HG03354 (cell line): ENCODE measurements around the gene DNAJB14.

ENCODE experiments used
- ATAC-seq: cut with Tn5 transposase; IDR thresholded peaks from one replicate; pipeline ENCODE4 v1.9.1; 2021; ENCODE audit warnings: mild to moderate bottlenecking; ENCODE audit not compliant: unreplicated experiment, poor library complexity, severe bottlenecking

The DNAJB14 gene

DNA sequence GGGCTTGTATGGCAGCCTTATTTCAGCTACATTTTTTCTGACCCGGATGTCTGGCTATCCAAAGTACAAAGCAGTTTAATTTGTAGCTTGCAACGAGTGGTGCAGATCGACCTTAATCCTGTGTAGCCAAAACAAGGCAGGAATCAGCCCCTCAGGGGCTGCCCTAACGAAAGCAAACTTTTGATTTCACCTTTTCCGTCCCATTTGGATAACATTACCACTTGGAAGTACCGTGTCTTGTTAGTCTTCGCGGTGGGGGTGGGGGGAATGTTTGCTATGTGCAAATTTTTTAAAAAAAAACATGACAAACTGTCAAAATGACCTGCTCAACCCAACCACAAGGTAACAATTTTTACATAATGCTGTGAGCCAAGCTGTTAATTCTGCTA lies 766 bp upstream of the DNAJB14 start:
- ATAC-seq = no peak

DNA sequence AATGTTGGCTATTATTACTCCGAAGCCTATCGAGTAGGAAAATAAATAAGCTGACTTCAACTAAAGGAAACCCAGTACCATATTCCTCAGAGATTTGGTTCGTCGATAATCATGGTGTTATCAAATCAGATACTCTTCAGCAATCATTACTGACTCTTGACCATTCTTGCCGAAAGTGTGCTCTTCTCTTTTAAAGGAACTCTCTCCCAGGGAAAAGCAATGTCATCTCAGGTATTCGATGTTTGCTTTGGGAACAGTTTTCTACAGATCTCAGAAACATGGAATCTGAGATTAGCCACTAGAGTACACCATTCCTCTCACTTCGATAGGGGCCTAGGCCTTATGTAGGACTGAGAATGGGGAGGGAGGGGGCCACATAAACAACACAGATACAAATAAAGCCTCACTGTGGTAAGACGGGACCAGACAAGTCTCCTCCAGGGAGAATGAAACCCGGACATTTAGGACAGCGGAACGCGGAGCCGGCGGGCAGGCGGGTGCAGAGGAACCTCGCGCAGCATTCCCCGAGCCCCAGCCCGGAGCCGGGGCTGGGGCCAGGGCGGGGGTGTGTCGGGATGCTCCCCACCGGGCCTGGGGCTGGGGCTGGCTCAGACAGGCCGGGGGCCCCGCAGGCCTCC lies 581 bp downstream of the DNAJB14 start:
- peak; percentile 7 for ATAC-seq

DNA sequence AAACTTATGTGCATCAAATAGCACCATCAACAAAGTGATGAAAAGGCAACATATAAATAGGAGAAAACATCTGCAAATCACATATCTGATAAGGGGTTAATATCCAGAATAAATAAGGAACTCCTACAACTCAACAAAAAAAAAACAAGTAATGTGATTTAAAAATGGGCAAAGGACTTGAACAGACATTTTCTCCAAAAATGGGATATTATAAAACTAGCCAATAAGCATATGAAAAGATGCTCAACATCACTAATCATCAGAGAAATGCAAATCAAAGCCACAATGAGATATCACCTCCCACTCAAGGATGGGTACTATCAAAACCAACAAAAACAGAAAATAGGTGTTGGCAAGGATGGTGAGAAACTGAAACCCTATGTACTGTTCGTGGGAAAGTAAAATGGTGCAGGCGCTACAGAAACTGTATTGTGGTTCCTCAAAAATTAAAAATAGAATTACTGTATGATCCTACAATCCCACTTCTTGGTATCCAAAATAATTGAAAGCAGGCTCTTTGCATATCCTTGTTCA lies 2.4 kb downstream of the DNAJB14 start:
- no peak for ATAC-seq

DNA sequence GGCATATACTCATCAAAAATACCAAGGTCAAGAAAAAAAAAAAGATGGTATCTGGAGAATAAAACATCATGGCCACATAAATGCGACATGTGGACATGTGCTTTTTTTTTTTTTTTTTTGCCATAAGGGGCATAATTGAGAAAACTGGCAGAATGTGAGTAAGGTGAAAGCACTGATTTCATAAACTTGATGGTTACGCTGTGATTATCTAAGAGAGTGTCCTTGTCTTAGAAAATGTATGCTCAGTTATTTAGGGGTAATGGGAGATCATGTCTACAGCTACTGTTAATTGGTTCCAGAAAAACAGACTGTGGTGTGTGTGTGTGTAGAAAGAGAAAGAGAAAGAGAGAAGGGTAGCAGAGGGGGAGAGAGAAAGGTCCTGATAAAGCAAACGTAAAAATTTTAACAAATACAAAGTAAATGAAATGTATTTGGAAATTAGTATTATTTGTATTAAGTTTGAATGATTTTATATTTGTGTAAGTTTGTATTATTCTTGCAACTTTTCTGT lies 8.1 kb downstream of the DNAJB14 start:
- ATAC-seq = no peak

DNA sequence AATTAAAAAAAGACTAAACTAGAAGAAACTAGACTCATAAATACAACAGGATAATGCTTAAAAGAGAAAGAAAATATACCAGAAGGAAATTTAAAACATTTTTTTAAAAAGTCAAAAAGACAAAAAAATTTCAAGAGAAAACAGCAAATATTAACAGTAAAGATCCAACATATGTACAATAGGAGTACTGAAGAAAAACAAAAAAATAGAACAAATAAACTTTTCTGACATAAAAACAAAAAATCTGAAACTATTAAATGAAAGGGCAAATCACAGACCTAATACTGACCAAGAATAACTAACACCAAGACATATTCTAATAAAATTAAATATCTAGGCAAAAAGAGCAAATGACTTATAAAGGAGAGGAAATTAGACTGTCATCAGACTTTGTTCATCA lies 11.5 kb downstream of the DNAJB14 start:
- no peak for ATAC-seq

DNA sequence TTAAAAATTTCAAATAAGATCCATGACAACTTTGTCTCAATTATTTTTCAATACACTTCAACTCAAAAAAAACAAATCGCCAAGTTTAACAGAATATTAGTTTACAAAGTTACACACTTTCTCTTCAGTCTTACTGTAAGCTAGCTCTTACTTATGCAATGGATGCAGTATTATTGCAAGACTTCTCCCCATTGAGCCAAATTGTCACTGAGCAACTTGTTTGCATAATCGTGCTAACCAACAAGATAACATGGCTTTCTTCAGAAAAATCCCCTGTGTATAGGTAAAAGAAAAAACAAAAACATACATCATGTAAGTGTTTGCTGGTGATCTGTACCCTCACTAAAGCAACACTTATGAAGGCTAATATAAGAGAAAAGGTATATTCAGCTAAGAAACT lies 18.9 kb downstream of the DNAJB14 start:
- ATAC-seq = no peak

DNA sequence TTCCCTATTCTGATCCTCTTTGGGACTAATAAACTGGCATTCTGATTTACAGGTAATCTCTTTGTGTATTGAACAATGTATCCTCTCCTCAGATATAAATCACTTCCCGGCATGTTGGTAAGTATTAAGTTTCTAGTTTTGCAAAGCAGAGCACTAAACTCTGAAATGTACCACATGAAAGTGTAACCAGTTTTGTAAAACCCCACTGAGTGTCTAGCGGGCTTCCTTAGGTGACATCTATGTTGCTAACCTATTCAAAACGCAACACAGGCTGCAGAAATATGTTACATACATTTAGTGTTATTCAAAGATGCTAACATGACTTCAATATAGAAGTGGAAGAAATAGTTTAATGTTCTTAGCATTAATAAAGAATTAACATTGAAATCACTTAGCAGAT lies 25.2 kb downstream of the DNAJB14 start:
- no peak for ATAC-seq

DNA sequence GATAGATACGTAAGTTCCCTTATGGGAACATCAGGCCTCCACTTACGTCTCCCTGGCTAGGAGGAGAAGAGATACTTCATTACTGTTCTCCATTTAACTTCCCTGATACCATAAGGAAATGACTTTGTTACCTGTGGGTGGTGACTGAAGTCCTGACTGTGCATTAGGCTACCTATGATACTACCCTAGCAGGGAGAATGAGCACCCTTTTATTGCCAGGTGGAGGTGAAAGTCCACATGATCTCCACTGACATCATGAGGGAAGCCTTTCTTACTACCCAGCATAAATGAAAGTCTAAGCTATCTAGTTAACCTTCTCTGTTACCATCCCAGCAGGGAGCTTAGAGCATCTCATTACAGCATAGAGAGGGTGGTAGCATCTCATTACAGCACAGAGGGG lies 27.8 kb downstream of the DNAJB14 start:
- ATAC-seq = no peak

DNA sequence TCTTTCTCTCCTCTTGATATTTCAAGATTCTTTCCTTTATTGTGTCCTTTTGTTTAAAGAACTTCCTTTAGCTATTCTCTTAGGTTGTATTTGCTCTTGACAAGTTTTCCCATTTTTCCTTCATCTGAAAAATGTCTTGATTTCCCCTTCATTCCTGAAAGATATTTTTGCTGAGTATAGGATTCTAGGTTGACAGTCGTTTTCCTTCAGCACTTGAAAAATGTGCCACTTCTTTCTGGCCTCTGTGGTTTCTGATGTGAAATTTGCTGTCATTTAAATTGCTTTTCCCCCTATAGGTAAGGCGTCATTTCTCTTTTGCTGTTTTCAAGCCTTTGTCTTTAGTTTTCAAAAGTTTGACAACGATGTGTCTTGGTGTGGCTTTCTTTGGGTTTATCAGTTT lies 28.8 kb downstream of the DNAJB14 start:
- ATAC-seq = no peak

DNA sequence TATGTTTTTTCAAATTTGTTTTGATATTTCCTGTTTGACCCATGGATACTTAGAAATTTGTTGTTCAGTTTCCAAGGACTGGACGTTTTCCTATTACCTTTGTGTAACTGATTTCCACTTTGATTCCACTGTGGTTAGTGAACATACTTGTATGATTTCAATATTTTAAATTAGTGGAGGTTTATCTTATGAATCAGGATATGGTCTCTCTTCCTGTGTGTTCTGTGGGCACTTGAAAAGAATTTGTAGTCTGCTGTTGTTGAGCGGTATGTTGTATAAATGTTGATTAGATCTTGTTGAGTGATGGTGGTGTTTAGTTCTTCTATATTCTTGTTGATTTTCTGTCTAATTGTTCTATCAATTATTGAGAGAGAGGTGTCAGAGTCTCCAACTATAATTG lies 31.0 kb downstream of the DNAJB14 start:
- no peak for ATAC-seq

DNA sequence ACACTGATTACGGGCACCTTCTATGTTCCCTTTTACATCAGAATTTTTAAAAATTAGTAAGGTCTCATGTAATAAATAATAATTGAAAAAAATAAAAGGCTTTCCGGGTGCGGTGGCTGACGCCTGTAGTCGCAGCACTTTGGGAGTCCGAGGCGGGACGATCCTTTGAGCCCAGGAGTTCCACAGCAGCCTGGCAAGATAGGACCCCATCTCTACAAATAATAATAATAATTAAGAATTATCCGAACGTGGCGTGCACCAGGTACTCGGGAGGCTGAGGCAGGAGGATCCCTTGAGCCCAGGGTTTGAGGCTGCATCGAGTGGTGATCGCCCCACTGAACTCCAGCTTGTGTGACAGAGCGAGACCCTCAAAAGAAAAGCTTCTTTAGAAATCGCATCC lies 51.4 kb downstream of the DNAJB14 start:
- no peak for ATAC-seq

DNA sequence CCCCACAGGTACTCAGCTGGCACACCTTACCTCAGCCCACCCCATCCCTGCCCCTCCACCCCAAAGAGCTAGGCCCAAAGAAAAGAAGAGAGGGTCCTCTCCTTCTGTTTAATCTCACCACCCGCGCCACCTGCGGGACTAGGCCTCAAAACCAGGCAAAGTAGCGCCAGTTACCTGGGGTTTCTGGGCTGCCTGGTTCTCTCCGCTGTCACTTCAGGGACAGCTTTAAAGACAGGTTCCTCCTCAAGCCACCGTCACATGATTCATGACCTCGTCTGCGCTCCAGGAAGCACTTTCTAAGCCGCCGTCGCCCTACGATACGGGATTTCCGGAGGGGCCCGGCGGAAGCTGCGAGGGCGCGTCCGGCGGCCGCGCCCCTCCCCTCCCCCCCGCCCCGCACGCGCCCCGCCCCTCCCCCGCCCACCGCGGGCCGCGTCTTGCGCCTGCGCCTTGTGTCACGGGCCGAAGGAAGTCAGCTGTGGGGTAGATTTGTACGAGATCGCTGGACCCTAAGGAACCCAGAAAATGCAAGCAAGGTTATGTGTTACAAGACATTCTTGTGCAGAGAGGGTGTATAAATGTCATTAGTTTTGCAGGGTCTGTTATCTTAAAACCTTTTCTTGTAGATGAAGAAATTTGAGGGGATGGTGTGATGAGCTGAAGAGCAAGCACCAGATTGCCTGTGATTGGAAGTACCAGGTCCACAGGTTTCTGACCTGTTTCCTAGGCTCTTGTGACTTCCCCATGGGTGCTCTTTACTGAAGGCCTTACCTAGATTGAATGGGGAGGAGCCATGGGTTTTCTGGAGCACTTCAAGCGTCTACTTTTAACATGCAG lies 52.0 kb downstream of the DNAJB14 start, which contains the start of gene LAMTOR3:
TSS of gene LAMTOR3 (minus strand) at position 267 of the 837 bp plus-strand sequence. CDS start 464 bp downstream, outside the sequence.
- peak; percentile 100 for ATAC-seq

DNA sequence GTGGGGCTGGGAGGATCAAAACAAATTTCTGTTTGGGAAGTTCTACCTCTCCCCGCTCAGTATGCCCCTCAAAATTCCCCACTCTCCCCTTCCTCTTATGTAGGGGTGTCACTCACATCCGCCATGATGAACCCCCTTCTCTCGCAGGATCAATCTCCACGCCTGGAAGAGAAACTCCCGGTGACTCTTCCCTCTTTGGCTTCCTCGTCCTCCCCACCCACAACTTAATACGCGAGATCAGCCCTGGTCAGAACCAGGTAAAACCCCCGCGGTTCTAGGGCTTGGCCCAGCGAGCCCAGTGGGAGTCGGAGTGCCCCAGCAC lies 52.6 kb downstream of the DNAJB14 start:
- no peak for ATAC-seq

DNA sequence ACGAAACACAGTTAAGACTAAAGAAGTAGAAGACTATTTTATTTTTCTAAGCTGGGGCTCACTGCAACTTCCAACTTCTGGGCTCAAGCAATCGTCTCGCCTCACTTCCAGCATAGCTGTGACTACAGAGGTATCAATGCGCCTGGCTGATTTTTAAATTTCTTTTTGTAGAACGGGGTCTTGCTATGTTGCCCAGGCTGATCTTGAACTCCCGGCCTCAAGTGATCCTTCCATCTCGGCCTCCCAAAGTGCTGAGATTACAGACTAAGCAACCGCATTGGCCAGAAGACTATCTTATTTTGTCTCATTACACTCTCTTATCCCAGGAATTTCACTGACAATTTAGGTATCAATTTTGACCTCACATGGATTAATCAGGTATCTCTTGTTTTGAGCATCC lies 53.4 kb downstream of the DNAJB14 start:
- ATAC-seq = no peak

DNA sequence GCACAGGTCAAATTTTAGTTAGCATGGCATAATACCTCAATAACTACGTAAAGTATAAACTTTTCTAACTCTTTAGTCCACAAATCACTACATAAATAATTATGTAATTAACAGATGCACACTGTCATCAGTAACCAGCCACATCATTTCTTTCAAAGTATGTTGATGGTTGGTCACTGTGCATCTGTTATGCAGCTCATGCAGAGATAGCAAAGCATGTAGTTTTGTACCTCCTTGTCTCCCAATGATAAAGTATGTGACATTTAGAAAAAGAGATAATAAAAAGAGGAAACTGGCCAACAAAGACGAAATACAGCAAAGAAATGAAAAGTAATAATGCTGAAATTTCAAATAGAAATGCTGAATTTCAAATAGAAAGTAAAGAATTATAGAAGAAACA lies 55.1 kb downstream of the DNAJB14 start:
- ATAC-seq = no peak

DNA sequence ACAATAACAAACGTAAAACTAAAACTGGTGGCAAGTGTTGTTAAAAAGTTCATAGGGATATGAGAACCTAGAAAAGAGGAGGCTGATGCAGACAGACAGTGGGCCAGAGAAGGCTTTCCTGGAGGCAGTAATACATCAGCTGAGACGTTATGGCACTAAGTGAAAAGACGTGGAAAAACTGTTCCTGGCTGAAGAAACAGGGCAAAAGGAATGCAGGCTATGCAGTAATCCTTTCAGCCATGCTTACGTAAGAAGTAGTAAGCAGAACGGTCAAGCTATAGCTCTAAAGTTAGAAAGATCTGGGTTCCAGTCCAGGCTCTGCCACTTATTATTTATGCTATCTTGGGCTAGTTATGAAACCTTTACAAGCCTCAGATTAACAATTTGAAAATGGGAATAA lies 58.6 kb downstream of the DNAJB14 start:
- ATAC-seq = no peak

DNA sequence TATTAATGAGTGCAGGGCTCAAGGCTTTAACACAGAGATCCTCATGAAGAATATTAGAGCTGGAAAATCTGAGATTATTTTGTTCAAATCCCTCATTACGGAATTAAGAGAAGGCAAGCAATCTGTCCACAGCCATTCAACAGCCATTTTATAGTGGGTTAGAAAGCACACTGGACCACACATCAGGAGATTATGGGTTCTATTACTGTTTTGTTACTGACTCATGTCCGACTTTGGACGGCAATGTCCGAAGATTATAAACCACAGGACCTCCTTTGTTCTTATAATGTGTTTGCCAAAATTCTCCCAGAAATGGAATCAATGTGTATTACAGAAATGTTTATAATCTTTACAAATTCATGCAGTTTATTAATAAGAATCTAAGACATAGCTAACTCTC lies 60.3 kb downstream of the DNAJB14 start:
- no peak for ATAC-seq

DNA sequence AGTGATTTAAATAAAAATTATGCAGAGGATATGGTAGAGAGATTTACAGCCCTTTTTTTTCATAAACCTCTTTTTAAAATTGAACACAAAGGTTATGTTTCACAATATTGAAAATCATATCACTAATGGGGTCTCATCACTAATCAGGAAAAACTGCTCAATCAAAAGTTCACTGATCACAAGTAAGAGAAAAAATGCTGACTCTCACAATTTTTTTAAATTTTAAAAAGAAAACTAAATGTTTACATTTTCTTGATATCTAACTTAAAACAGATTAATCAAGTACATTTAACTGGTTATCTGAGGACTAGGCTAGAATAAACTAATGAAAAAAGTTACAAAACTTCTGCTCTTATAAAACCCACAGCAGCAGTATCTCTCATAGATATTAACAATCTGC lies 60.7 kb downstream of the DNAJB14 start:
- no peak for ATAC-seq

DNA sequence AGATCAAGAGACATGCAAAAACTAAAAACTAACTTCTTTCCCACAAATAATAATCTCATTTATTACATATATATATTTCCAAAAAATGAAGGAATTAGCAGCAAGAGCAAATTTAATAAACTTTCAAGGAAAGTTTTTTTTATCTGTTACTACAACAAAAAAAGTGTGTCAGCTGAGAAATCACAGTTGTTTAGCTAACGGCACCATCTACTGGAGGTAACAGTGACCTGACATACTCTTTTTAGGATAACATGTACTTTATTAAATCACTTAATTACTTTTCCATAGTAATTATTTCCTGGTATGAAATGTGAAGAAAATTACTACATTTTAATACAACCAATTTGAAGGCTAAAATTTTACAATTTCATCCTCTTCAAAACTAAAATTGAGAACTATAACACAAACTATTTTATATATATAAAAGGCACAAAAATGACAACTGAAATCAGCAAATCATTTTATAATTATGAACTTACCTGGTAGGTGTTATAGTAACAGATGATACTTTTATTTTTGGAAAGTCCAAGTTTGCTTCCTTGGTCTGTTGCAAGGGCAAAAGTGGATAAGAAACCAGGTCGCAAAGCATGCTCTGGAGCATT lies 61.3 kb downstream of the DNAJB14 start:
- peak; percentile 62 for ATAC-seq

DNA sequence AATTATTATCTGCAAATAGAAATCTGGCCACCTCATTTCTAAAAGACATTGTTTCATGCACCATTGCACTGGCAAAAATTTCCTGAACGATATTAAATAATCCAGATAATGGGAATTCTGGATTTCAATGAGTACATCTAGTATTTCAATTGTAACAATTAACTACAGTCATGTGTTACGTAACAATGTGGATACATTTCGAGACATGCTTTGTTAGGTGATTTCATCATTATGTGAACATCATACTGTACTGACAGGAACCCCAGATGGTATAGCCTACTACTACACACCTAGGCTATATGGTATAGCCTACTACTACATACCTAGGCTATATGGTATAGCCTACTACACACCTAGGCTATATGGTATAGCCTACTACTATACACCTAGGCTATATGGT lies 67.0 kb downstream of the DNAJB14 start:
- no peak for ATAC-seq

DNA sequence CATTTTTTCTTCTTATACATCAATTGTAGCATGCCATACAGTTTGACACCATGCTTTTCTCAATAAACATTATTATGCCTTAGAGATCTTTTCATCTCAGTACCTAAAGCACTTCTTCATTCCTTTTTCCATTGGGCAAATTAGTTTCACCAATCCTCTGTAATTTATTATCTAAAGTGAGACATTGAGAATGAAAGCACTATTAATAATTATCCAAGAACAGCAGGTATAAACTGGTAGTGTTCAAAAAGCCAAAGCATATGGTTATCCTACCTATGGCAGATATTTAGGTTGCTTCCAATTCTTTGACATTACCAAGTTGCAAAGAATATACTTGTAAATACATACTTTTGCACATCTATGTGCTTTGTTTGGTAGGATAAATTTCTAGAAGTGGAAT lies 67.8 kb downstream of the DNAJB14 start:
- ATAC-seq = peak; percentile 74
